HepG2 (cell line): Measurements from ENCODE around the gene DLX4. TPM values are rescaled to one million over a fixed set of nuclear protein-coding genes. Genes with fewer than 3 reads are reported as not detected.
A peak's percentile ranks its signal among the peaks of the same experiment; 100 is the strongest.

Experiments used
- CHD2 ChIP-seq: IDR thresholded peaks from 2 replicates; pipeline ENCODE4 v1.6.1; 2011; ENCODE audit warnings: low read depth, low read length, improper control_type of control experiment
- IKZF1 ChIP-seq: fragments of 450-650 bp; IDR thresholded peaks from 2 replicates; pipeline ENCODE4 v1.7.1; 2016
- KDM5B ChIP-seq: sonication (generic); formaldehyde crosslinking; IDR thresholded peaks from 2 replicates; pipeline ENCODE4 v1.4.0; 2020; ENCODE audit warnings: missing genetic modification reagents, mild to moderate bottlenecking, borderline replicate concordance
- NFE2 ChIP-seq: sonication (generic); formaldehyde crosslinking; IDR thresholded peaks from 2 replicates; pipeline ENCODE4 v1.4.0; 2020; ENCODE audit warnings: missing genetic modification reagents
- NFE2L2 ChIP-seq: fragments of 150-350 bp; IDR thresholded peaks from 2 replicates; pipeline ENCODE4 v1.6.1; 2014; ENCODE audit warnings: low read length
- NRL ChIP-seq: sonication (generic); formaldehyde crosslinking; IDR thresholded peaks from 2 replicates; pipeline ENCODE4 v1.5.0; 2020; ENCODE audit warnings: missing genetic modification reagents, mild to moderate bottlenecking, moderate library complexity, borderline replicate concordance
- SOX6 ChIP-seq, 2 experiments: fragments of 450-650 bp in 1 of 2; sonication (generic) in 1 of 2; formaldehyde crosslinking in 1 of 2; IDR thresholded peaks; 2 replicates each; pipeline versions ENCODE4 v1.4.0 to v1.6.1; 2017 to 2020; ENCODE audit warnings: antibody characterized with exemption in 1 of 2, mild to moderate bottlenecking in 1 of 2, missing genetic modification reagents in 1 of 2
- TP53 ChIP-seq: sonication (generic); formaldehyde crosslinking; conservative IDR thresholded peaks from 2 replicates; pipeline ENCODE4 v1.4.0; 2020; ENCODE audit warnings: missing genetic modification reagents
- USF2 ChIP-seq, 2 experiments: sonication (generic) in 1 of 2; formaldehyde crosslinking in 1 of 2; IDR thresholded peaks; 2 replicates each; pipeline versions ENCODE4 v1.5.1 to v1.6.1; 2011 to 2020; ENCODE audit warnings: borderline replicate concordance in 1 of 2, low read depth in 1 of 2, low read length in 1 of 2, mild to moderate bottlenecking in 1 of 2, missing genetic modification reagents in 1 of 2, moderate library complexity in 1 of 2
- ZNF225 ChIP-seq: sonication (generic); formaldehyde crosslinking; IDR thresholded peaks from 2 replicates; pipeline ENCODE4 v1.4.0; 2020; ENCODE audit warnings: mild to moderate bottlenecking, missing genetic modification reagents
- ZNF30 ChIP-seq: sonication (generic); formaldehyde crosslinking; IDR thresholded peaks from 2 replicates; pipeline ENCODE4 v1.5.0; 2020; ENCODE audit warnings: mild to moderate bottlenecking, missing genetic modification reagents
- ZNF329 ChIP-seq: sonication (generic); formaldehyde crosslinking; IDR thresholded peaks from 2 replicates; pipeline ENCODE4 v1.9.0; 2021; ENCODE audit warnings: low read depth, mild to moderate bottlenecking, missing genetic modification reagents
- ZNF44 ChIP-seq: sonication (generic); formaldehyde crosslinking; IDR thresholded peaks from 2 replicates; pipeline ENCODE4 v1.5.1; 2020; ENCODE audit warnings: mild to moderate bottlenecking, missing genetic modification reagents
- ZNF543 ChIP-seq: sonication (generic); formaldehyde crosslinking; IDR thresholded peaks from 2 replicates; pipeline ENCODE4 v1.4.0; 2020; ENCODE audit warnings: mild to moderate bottlenecking, missing genetic modification reagents
- ZSCAN31 ChIP-seq: sonication (generic); formaldehyde crosslinking; IDR thresholded peaks from 2 replicates; pipeline ENCODE4 v1.5.0; 2020; ENCODE audit warnings: low read depth, mild to moderate bottlenecking, missing genetic modification reagents
- polyA plus RNA-seq, 8 experiments: library from polyadenylated mRNA; depleted of rRNA in 3 of 8; stranded (reverse) in 7 of 8; unstranded in 1 of 8; fragments of >200 nt; fragmentation: Illumina TruSeq in 4 of 8; extraction: Trizol in 4 of 8; gene quantifications; 2 replicates each; pipeline versions ENCODE4 v1.2.1 to v1.2.3, GENCODE V29; 2011 to 2016; ENCODE audit warnings: low read depth in 4 of 8, missing spikeins in 1 of 8, mixed read lengths in 1 of 8; ENCODE audit not compliant: insufficient read depth in 1 of 8
- total RNA-seq, 5 experiments: library from RNA; depleted of rRNA; stranded (reverse); fragments of >200 nt; fragmentation: Illumina TruSeq; extraction: Trizol; gene quantifications; 2 replicates each; pipeline ENCODE4 v1.2.3, GENCODE V29; 2016; ENCODE audit warnings: low read depth in 1 of 5
- TF ChIP-seq, protein P1 (sequence below): sonication (generic); formaldehyde crosslinking; conservative IDR thresholded peaks from 2 replicates; pipeline ENCODE4 v1.4.0; 2020; ENCODE audit warnings: missing genetic modification reagents
- TF ChIP-seq, protein P2 (sequence below): sonication (generic); formaldehyde crosslinking; IDR thresholded peaks from 2 replicates; pipeline ENCODE4 v1.8.0; 2022; ENCODE audit warnings: mild to moderate bottlenecking, missing genetic modification reagents, moderate library complexity
- TF ChIP-seq, protein P3 (sequence below): sonication (generic); formaldehyde crosslinking; IDR thresholded peaks from 2 replicates; pipeline ENCODE4 v1.9.0; 2021; ENCODE audit warnings: missing genetic modification reagents, mild to moderate bottlenecking, borderline replicate concordance
- TF ChIP-seq, protein P4 (sequence below): IDR thresholded peaks from 2 replicates; pipeline ENCODE4 v1.6.1; 2016; ENCODE audit warnings: missing compliant biosample characterization, missing genetic modification reagents, borderline replicate concordance

Gene DLX4
- total and polyA plus RNA-seq, 2 of the 13 experiments (the other 11 are each of a cell fraction or from before 2014, with no cell fraction given), result 0.55 to 2.3 TPM

DNA sequence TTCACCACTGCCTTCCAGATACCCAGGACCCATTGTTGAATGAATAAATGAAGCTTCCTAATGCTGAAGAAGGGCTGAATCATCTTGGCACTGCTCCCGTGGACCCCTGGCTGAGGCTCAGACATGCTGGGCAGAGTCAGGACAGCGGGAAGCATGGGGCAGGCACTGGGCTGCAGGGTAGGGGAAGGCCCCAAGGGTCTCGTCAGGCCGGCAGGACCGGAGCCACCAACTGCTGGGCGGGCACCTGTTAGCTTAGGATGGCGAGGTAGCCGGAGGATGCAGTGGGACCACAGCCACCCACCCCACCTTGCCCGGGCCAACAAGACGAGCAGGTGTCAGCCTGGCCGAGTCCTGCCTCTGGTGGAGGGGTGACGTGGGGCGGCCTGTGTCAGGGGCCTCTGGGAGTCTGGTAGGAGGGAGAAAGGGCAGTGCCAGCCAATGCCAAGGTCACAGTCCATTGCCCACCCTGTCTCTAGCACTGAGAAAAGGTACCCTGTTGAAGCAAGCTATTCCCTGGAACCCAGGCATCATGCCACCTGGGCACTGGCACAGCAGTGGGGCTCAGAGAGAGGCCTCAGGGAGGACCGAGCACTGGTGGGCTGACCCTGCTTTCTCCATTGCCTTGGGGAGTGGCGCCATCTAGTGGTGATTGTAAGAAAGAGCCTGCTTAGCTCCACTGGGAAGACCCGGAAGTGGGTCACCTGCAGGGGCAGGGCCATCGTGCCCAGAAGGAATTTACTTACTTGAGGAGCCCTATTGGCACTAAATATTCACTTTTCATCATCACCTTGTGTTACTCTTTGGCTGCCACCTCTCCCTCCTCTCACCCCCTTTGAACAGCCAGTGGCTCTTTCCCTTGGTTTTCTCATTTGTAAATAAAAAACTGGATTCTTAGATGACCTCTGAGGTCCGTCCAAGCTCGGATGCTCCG is 29.0 kb downstream of the DLX4 start (continued):
- TF ChIP-seq ZNF225 (CRISPR knock-in tag) (peak; percentile 76; the same call in 1 of the 2 replicates), KDM5B (CRISPR knock-in tag) (no peak; the same call in 1 of the 2 replicates), ZNF30 (CRISPR knock-in tag) (no peak), USF2 (IDR thresholded peaks at IDR 0.05; ENCODE audit: low read depth, low read length) (no peak), USF2 (CRISPR knock-in tag; IDR thresholded peaks at IDR 0.05; ENCODE audit: borderline replicate concordance) (no peak), SOX6 (IDR thresholded peaks at IDR 0.05) (no peak), SOX6 (CRISPR knock-in tag; IDR thresholded peaks at IDR 0.05) (0 out of 2 replicates have a peak, but pooled peaks have one; percentile 13), ZNF543 (peak; percentile 60), TP53 (no peak), NRL (CRISPR knock-in tag) (no peak), ZNF329 (no peak), ZNF44 (no peak), NFE2 (no peak), ZSCAN31 (CRISPR knock-in tag) (no peak), CHD2 (no peak), IKZF1 (no peak), NFE2L2 (no peak)
- TF ChIP-seq, protein P1, sequence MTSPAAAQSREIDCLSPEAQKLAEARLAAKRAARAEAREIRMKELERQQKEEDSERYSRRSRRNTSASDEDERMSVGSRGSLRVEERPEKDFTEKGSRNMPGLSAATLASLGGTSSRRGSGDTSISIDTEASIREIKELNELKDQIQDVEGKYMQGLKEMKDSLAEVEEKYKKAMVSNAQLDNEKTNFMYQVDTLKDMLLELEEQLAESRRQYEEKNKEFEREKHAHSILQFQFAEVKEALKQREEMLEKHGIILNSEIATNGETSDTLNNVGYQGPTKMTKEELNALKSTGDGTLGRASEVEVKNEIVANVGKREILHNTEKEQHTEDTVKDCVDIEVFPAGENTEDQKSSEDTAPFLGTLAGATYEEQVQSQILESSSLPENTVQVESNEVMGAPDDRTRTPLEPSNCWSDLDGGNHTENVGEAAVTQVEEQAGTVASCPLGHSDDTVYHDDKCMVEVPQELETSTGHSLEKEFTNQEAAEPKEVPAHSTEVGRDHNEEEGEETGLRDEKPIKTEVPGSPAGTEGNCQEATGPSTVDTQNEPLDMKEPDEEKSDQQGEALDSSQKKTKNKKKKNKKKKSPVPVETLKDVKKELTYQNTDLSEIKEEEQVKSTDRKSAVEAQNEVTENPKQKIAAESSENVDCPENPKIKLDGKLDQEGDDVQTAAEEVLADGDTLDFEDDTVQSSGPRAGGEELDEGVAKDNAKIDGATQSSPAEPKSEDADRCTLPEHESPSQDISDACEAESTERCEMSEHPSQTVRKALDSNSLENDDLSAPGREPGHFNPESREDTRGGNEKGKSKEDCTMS, result no peak
- TF ChIP-seq, protein P2, sequence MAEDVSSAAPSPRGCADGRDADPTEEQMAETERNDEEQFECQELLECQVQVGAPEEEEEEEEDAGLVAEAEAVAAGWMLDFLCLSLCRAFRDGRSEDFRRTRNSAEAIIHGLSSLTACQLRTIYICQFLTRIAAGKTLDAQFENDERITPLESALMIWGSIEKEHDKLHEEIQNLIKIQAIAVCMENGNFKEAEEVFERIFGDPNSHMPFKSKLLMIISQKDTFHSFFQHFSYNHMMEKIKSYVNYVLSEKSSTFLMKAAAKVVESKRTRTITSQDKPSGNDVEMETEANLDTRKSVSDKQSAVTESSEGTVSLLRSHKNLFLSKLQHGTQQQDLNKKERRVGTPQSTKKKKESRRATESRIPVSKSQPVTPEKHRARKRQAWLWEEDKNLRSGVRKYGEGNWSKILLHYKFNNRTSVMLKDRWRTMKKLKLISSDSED (CRISPR knock-in tag), result no peak
- TF ChIP-seq, protein P3, sequence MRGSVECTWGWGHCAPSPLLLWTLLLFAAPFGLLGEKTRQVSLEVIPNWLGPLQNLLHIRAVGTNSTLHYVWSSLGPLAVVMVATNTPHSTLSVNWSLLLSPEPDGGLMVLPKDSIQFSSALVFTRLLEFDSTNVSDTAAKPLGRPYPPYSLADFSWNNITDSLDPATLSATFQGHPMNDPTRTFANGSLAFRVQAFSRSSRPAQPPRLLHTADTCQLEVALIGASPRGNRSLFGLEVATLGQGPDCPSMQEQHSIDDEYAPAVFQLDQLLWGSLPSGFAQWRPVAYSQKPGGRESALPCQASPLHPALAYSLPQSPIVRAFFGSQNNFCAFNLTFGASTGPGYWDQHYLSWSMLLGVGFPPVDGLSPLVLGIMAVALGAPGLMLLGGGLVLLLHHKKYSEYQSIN (CRISPR knock-in tag), result no peak
- TF ChIP-seq, protein P4, sequence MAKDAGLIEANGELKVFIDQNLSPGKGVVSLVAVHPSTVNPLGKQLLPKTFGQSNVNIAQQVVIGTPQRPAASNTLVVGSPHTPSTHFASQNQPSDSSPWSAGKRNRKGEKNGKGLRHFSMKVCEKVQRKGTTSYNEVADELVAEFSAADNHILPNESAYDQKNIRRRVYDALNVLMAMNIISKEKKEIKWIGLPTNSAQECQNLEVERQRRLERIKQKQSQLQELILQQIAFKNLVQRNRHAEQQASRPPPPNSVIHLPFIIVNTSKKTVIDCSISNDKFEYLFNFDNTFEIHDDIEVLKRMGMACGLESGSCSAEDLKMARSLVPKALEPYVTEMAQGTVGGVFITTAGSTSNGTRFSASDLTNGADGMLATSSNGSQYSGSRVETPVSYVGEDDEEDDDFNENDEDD (CRISPR knock-in tag), result no peak
